ENCODE data around the gene GGPS1.
"Not testable (repeated sequence)": the region's sequence is repeated elsewhere in the genome, so short reads cannot be mapped to it uniquely, and the experiment has no call there.

GGPS1 gene

DNA sequence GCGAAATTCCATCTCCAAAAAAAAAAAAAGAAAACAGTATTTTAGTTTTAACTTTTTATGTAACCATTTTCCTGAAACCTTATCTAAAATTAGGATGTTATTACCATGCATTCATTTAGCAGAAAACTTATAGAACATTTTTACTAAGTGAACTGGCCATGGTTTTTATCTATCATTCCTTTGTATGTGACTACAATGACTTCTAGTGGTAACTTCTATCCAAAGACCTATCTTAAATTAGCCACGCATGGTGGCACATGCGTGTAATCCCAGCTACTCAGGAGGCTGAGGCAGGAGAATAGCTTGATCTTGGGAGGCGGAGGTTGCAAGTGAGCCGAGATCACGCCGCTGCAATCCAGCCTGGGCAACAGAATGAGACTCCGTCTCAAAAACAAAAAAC is 11.4 kb downstream of the GGPS1 start:
- no peak for DNase-seq (ENCODE audit: low spot score)

- DNase-seq (ENCODE audit: low spot score): no peak
Measured at GRCh38 chr1:235341334-235341733, 13.0 kb downstream of the GGPS1 start.

DNA sequence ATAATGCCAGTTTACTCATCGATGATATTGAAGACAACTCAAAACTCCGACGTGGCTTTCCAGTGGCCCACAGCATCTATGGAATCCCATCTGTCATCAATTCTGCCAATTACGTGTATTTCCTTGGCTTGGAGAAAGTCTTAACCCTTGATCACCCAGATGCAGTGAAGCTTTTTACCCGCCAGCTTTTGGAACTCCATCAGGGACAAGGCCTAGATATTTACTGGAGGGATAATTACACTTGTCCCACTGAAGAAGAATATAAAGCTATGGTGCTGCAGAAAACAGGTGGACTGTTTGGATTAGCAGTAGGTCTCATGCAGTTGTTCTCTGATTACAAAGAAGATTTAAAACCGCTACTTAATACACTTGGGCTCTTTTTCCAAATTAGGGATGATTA is 13.7 kb downstream of the GGPS1 start:
- no peak for DNase-seq (ENCODE audit: low spot score)

- DNase-seq (ENCODE audit: low spot score): no peak
Measured at GRCh38 chr1:235342471-235342870, 14.1 kb downstream of the GGPS1 start.

DNA sequence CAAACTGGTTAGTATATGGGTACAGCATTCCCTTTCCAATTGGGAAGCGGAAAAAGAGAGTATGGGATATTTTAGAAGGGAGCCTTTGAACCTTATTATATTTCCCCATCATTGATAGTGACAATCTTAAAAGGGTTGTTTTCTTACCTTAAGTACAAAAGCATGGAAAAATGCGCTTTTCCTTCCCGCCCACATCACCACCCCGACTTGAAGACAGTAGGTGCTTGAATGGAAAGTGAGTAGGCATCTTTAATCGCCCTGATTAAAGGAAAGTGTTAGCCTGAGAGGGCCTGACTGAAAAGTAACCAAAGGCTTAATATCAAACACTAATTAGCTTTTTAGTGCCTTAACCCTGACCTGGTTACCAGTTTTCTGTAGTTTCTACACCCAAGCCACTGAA is 15.4 kb downstream of the GGPS1 start:
- DNase-seq (ENCODE audit: low spot score): no peak

DNA sequence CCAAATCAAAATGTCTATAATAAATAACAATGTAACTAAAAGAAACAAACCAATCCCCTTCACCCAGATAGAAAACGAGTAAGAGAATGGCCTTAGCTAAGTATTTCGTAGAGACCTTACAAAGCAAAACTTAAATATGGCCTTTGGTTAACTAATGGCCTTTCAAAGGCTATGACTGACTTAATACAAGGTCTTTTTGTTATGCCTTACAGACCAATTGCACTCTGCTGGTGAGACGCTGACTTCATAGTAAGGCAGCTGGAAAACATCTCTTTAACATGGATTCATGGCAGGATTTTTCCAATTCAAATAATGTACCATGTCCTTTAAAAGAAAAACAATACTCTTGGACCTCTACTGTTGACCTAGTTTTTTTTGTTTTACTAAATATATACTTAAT is 23.1 kb downstream of the GGPS1 start:
- DNase-seq (ENCODE audit: low spot score): no peak

DNA sequence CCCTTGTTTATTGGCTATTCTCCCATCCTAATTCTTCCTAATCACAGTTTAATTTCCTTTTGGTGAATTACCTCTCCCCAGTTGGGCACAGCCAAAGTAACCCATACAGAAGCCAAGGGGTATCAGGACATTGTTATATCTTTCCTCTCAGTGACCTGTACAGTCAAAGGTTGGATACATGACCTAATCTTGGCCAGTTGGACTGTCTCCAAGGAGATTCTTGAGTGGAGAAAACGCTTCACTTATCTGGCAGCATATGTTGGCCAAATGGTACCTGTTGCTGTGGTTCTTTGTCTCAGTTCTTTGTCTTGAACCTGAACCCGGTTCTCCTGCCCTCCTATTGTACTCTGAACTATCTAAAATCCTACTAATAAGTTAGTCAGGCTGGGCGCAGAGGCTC is 23.5 kb downstream of the GGPS1 start:
- DNase-seq (ENCODE audit: low spot score): no peak

GRCh38 chr1:235357485-235358373 is 29.4 kb downstream of the GGPS1 start:
- no peak for DNase-seq (ENCODE audit: low spot score)

GRCh38 chr1:235358899-235359298 is 30.5 kb downstream of the GGPS1 start:
- no peak for DNase-seq (ENCODE audit: low spot score)

DNA sequence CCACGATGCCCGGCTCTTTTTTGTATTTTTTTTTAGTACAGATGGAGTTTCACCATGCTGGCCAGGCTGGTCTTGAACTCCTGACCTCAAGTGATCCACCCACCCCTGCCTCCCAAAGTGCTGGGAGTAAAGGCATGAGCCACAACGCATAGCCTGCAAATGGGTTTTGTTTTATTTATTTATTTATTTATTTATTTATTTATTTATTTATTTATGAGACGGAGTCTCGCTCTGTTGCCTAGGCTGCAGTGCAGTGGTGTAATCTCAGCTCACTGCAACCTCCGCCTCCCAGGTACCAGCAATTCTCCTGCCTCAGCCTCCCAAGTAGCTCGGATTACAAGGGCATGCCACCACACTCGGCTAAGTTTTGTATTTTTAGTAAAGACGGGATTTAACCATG is 35.8 kb downstream of the GGPS1 start:
- DNase-seq (ENCODE audit: low spot score): not testable (repeated sequence)

DNA sequence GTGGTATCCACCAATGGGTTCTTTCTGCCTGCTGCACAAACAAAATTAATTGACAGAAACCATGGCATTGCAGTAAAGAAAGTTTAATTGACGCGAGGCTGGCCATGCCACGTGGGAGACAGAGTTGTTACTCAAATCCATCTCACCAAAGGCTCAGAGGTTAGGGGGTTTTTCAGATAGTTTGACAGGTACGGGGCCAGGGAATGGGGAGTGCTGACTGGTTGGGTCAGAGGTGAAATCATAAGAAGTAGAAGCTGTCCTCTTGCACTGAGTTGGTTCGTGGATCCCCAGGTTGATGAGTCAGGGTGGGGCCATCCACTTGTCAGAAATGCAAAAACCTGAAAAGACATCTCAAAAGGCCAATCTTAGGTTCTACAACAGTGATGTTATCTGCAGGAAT is 37.9 kb downstream of the GGPS1 start:
- DNase-seq (ENCODE audit: low spot score): peak; percentile 18

DNA sequence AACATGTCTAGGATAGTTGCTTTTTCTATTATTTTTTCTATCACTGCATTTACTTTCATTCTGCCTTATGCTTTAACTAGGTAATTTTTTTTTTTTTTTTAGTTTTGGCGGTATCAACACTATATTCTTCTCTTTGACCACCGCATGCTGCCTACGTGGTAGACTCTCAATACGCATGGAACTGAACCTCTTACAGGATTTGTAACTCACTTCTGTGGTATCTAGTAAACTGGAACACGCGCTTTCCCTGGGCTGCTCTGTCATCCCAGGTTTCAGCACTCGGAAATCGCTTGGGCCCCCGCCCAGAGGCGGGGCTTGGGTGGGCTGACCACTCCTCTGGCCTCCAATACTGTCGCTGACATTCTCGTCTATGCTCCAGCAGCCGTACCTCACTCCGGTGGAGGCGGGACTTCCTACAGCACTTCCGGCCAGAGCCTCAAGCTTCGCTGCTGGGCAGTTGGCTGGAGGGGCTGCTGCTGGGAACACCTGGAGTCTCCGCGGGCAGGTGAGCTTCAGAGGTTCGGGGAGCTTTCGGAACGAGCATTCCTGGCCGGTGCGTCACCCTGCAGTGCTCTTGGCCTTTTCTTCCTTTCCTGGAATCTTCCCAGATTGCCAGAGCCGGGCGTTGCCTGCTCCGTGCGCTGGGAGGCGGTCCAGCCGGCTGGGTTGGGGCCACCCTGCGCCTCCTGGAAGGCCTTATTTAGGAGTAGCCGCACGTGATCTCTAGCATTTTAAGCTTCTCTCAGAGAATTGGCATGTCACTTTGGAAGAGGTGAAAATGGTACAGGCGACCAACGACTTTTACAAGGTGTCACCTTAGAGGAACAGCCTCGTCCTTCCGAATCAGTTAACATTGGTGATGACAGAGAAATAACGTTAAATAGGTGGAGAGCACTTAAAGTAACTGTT is 38.9 kb downstream of the GGPS1 start, which contains the start of gene TBCE:
TBCE (plus strand) TSS at position 428 of the 909 bp plus-strand sequence. CDS start 12,623 bp downstream, outside the sequence.
- DNase-seq (ENCODE audit: low spot score): peak; percentile 82

GRCh38 chr1:235368428-235368827 is 40.1 kb downstream of the GGPS1 start:
- no peak for DNase-seq (ENCODE audit: low spot score)

- no peak for DNase-seq (ENCODE audit: low spot score)
Measured at GRCh38 chr1:235369802-235370201, 41.4 kb downstream of the GGPS1 start.

GRCh38 chr1:235375919-235376605 is 47.7 kb downstream of the GGPS1 start:
- DNase-seq (ENCODE audit: low spot score): no peak

DNA sequence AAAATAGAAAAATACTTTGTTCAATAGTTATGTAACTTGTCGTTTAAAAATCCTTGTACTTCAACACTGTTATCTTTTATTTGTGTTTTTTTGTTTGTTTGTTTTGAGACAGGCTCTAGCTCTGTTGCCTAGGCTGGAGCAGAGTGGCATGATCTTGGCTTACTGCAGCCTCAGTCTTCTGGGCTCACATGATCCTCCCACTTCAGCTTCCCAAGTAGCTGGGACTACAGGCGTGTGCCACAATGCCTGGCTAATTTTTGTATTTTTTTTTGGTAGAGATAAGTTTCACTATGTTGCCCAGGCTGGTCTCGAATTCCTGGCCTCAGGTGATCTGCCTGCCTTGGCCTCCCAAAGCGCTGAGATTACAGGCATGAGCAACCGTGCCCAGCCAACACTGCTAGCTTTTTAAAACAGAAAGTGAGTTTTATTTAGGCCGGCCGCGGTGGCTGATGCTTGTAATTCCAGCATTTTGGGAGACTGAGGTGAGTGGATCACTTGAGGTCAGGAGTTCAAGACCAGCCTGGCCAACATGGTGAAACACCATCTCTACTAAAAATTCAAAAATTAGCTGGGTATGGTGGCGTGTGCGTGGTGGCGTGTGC is 49.9 kb downstream of the GGPS1 start:
- DNase-seq (ENCODE audit: low spot score): not testable (repeated sequence)

DNA sequence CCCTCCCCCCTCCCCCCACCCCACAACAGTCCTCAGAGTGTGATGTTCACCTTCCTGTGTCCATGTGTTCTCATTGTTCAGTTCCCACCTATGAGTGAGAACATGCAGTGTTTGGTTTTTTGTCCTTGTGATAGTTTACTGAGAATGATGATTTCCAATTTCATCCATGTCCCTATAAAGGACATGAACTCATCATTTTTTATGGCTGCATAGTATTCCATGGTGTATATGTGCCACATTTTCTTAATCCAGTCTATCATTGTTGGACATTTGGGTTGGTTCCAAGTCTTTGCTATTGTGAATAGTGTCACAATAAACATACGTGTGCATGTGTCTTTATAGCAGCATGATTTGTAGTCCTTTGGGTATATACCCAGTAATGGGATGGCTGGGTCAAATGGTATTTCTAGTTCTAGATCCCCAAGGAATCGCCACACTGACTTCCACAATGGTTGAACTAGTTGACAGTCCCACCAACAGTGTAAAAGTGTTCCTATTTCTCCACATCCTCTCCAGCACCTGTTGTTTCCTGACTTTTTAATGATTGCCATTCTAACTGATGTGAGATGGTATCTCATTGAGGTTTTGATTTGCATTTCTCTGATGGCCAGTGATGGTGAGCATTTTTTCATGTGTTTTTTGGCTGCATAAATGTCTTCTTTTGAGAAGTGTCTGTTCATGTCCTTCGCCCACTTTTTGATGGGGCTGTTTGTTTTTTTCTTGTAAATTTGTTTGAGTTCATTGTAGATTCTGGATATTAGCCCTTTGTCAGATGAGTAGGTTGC is 53.8 kb downstream of the GGPS1 start:
- not testable (repeated sequence) for DNase-seq (ENCODE audit: low spot score)

- DNase-seq (ENCODE audit: low spot score): not testable (repeated sequence)
Measured at GRCh38 chr1:235385633-235386032, 57.3 kb downstream of the GGPS1 start.

DNA sequence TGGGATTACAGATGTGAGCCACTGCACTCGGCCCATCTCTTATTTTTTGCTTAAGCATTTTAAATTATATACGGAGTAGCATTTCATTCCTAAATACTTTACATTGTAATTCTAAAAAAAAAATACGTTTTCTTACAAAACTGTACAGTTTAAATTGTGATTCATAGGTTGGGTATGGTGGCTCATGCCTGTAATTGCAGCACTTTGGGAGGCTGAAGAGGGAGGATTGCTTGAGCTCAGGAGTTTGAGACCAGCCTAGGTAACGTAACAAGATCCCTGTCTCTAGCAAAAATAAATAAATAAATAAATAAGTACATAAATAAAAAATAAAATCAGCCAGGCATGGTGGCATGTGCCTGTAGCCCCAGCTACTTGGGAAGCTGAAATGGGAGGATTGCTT is 63.5 kb downstream of the GGPS1 start:
- DNase-seq (ENCODE audit: low spot score): no peak
